ENCODE results near the gene YBEY.

DNA sequence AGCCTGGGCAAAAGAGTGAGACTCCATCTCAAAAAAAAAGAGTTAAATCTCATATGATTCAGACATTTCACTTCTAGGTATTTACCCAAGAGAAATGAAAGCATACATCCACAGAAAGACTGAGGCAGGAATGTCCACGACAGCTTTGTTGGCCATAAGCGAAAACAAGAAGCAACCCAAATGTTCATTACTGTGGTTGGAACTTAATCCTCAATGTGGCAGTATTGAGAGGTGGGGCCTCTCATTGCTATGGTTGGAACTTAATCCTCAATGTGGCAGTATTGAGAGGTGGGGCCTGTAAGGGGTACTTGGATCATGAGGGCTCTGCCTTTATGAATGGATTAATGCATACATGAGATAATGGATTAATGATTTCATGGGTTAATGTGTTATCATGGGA is 22.3 kb downstream of the YBEY start:
- TF ChIP-seq CTCF (IDR thresholded peaks at IDR 0.05; ENCODE audit: insufficient read depth, low read depth, low read length): no peak
- TF ChIP-seq EZH2 (IDR thresholded peaks at IDR 0.05; ENCODE audit: insufficient read depth, low read length): no peak
